AG04450 (cell line): Measurements from ENCODE around the gene TBKBP1. TPM values are rescaled to one million over a fixed set of nuclear protein-coding genes. Genes with fewer than 3 reads are reported as not detected.
"Not testable (repeated sequence)": the region's sequence is repeated elsewhere in the genome, so short reads cannot be mapped to it uniquely, and the experiment has no call there.

Source experiments
- CTCF ChIA-PET: fragments of 300-600, 350-600 bp; formaldehyde crosslinking; extraction: SDS; loops from one replicate; lab custom pipeline; 2022; ENCODE audit warnings: antibody characterized with exemption, inconsistent platforms; lab: Charles Lee
- POLR2A ChIA-PET: fragments of 350-600 bp; formaldehyde crosslinking; extraction: SDS; loops from one replicate; lab custom pipeline; 2021; ENCODE audit warnings: antibody characterized with exemption, inconsistent platforms; lab: Yijun Ruan, JAX
- DNase-seq: peaks from one replicate; pipeline ENCODE4 v3.0.0-alpha.2; 2011; ENCODE audit warnings: low read depth, low spot score
- H3K27ac ChIP-seq: one replicate; pipeline ENCODE4 v1.5.1; 2012; ENCODE audit warnings: low read depth, low read length, control low read depth
- H3K27me3 ChIP-seq: one replicate; pipeline ENCODE4 v1.6.0; 2012; ENCODE audit warnings: low read length; ENCODE audit not compliant: control insufficient read depth, insufficient read depth
- H3K4me3 ChIP-seq: 2 replicates; pipeline ENCODE4 v1.5.1; 2011; ENCODE audit warnings: mild to moderate bottlenecking, low read depth, low read length, control low read depth
- H3K9me3 ChIP-seq: 2 replicates; pipeline ENCODE4 v1.5.1; 2012; ENCODE audit warnings: low read length; ENCODE audit not compliant: control insufficient read depth, insufficient read depth
- polyA plus RNA-seq: library from polyadenylated mRNA; depleted of rRNA; stranded (reverse); fragments of >200 nt; gene quantifications from 2 replicates; pipeline ENCODE4 v1.2.3, GENCODE V29; 2011
- TF ChIP-seq, protein P1 (sequence below): IDR thresholded peaks from 2 replicates; pipeline ENCODE4 v1.5.1; 2011; ENCODE audit warnings: low read depth, low read length, control low read depth, inconsistent platforms

TBKBP1 gene
- polyA plus RNA-seq, 1 experiment: 4.8 TPM

DNA sequence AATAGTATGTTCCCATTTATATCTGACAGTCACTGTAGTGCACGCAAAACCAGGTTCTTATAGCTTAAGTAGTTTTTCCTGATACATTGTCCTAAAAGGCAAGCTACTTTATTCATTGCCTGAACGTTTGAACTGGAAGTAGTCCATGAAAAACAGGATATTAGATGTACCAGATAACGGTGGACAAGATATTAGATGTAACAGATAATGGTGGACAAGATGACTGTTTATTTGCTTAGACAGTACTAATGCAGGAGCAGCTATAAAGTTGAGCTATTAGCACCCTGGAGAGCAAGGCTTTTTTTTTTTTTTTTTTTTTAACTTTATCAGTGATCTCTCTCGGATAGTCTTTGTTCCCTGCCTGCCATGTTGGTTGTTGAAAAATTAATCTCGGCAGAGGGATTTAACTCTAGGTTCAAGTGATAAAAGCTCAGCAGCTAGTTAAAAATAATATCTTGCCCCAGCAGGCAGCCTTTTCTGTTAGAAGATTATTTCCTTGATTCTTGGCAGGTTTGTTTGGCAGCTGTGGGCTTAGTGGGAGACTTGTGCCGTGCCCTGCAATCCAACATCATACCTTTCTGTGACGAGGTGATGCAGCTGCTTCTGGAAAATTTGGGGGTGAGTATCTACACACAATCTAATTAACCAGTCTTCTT is 17.3 kb upstream of the TBKBP1 start:
- no peak overlapping the region for H3K4me3 ChIP-seq
- ChIA-PET POLR2A (interaction anchor here (0.6 kb wide), 1 partner anchor 14 kb away, joined by 3 read pairs; no protein-coding TSS in a partner anchor), CTCF (interaction anchor here (0.7 to 2.5 kb wide), 4 partner anchors 11 to 61 kb away, joined by 4 to 14 read pairs (median 6); no protein-coding TSS in a partner anchor)
- no peak for DNase-seq
- TF ChIP-seq, protein P1, sequence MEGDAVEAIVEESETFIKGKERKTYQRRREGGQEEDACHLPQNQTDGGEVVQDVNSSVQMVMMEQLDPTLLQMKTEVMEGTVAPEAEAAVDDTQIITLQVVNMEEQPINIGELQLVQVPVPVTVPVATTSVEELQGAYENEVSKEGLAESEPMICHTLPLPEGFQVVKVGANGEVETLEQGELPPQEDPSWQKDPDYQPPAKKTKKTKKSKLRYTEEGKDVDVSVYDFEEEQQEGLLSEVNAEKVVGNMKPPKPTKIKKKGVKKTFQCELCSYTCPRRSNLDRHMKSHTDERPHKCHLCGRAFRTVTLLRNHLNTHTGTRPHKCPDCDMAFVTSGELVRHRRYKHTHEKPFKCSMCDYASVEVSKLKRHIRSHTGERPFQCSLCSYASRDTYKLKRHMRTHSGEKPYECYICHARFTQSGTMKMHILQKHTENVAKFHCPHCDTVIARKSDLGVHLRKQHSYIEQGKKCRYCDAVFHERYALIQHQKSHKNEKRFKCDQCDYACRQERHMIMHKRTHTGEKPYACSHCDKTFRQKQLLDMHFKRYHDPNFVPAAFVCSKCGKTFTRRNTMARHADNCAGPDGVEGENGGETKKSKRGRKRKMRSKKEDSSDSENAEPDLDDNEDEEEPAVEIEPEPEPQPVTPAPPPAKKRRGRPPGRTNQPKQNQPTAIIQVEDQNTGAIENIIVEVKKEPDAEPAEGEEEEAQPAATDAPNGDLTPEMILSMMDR: no peak
- H3K9me3 ChIP-seq: no peaks in the 10 kb centered on the region
- no peak overlapping the region for H3K27ac ChIP-seq
- H3K27me3 ChIP-seq: no peaks in the 10 kb centered on the region

- ChIA-PET CTCF (interaction anchor here (2.5 kb wide), 1 partner anchor 13 kb away, joined by 14 read pairs; no protein-coding TSS in a partner anchor), POLR2A (interaction anchor here (0.6 to 1.2 kb wide), 5 partner anchors 10 to 22 kb away, joined by 3 to 5 read pairs (median 4); no protein-coding TSS in a partner anchor)
- DNase-seq: no peak
- Histone ChIP-seq H3K27me3 (no peaks in the 10 kb centered on the region), H3K9me3 (no peaks in the 10 kb centered on the region), H3K27ac (no peak overlapping the region), H3K4me3 (no peak overlapping the region)
- TF ChIP-seq, protein P1: no peak
Observed at GRCh38 chr17:47678196-47678595, 15.8 kb upstream of the TBKBP1 start.

GRCh38 chr17:47682138-47682537 is 11.8 kb upstream of the TBKBP1 start:
- CTCF ChIA-PET: no interaction called here

DNA sequence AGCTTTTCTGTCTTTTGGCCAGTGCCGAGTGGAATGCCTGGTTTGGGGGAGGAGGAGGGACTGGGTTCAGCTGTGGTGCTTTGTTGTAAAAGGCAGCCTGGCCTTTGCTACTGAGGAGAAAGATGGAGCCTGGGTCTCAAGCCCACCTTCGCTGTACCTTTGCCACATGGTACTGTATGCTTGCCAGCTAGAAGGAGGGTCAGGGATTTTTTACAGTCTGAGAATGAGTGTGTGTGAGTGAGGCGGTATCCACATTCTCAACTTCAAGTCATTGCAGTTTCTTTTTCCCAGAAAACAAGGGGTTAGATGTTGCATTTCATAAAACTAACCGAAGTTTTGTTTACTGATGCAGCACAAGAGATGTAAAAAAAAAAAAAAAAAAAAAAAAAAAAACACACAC is 11.2 kb upstream of the TBKBP1 start:
- H3K27me3 ChIP-seq, H3K4me3 ChIP-seq, CTCF ChIA-PET, DNase-seq, POLR2A ChIA-PET, H3K27ac ChIP-seq, H3K9me3 ChIP-seq: not testable (repeated sequence)

More at GRCh38 chr17:47682138-47682537, 11.8 kb upstream of the TBKBP1 start:
- H3K9me3 ChIP-seq: no peaks in the 10 kb centered on the region
- no peak for DNase-seq
- no peak overlapping the region for H3K27ac ChIP-seq
- no peaks in the 10 kb centered on the region for H3K27me3 ChIP-seq
- no peak overlapping the region for H3K4me3 ChIP-seq
- TF ChIP-seq, protein P1: no peak
- POLR2A ChIA-PET: no interaction called here

DNA sequence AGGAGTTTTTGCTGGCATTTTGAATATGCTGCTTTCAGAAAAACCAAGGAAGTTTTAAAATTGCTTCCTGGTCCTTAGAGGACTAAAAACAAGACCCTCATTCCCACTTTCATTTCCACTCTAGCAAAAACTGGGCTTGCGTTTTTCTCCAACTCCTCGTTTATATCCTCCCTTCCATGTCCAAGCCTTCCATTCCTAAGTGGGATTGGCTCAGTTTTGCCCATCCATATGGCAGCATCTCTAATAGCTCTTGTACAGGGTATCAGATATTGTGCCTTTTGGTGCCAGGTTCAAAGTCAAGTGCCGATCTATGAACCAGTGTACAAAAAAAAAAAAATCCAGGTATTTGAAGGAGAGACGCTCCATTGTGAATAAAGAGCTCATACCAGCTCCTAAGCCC is 9.9 kb upstream of the TBKBP1 start:
- Histone ChIP-seq H3K27ac (no peak overlapping the region), H3K27me3 (no peaks in the 10 kb centered on the region), H3K4me3 (no peak overlapping the region), H3K9me3 (no peaks in the 10 kb centered on the region)
- POLR2A ChIA-PET: interaction anchor here (1.3 kb wide), 1 partner anchor 11 kb away, joined by 3 read pairs; no protein-coding TSS in a partner anchor
- TF ChIP-seq, protein P1: no peak
- no peak for DNase-seq
- CTCF ChIA-PET: interaction anchor here (0.6 kb wide), 1 partner anchor 25 kb away, joined by 3 read pairs; no protein-coding TSS in a partner anchor
